Measurements from ENCODE around the gene PRELP.
"Not testable (repeated sequence)": the region's sequence is repeated elsewhere in the genome, so short reads cannot be mapped to it uniquely, and the experiment has no call there.

The PRELP gene

DNA sequence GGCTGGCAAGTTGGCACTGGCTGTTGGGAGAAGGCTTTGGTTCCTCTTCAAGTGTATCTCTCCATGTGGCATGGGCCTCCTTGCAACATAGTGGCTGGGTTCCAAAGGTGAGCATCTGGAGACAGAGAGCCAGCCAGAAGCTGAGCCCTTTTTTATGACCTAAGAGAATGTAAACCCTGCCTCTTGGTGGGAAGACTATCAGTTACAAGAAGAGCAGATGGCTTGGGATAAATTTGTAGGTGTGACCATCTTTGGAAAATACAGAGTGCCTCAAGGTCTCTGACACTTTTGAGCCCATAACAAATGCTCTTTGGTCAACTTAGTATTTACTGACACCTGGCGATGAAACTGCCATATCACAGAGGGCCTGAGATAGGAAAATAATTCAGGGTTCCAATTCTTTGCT, 31.4 kb upstream of the PRELP start:
- no peak overlapping the region for H3K27ac ChIP-seq
- no peaks in the 10 kb centered on the region for H3K4me1 ChIP-seq (ENCODE audit: low read depth, poor library complexity, severe bottlenecking)
- TF ChIP-seq, protein P1, sequence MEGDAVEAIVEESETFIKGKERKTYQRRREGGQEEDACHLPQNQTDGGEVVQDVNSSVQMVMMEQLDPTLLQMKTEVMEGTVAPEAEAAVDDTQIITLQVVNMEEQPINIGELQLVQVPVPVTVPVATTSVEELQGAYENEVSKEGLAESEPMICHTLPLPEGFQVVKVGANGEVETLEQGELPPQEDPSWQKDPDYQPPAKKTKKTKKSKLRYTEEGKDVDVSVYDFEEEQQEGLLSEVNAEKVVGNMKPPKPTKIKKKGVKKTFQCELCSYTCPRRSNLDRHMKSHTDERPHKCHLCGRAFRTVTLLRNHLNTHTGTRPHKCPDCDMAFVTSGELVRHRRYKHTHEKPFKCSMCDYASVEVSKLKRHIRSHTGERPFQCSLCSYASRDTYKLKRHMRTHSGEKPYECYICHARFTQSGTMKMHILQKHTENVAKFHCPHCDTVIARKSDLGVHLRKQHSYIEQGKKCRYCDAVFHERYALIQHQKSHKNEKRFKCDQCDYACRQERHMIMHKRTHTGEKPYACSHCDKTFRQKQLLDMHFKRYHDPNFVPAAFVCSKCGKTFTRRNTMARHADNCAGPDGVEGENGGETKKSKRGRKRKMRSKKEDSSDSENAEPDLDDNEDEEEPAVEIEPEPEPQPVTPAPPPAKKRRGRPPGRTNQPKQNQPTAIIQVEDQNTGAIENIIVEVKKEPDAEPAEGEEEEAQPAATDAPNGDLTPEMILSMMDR (conservative IDR thresholded peaks at IDR 0.05; ENCODE audit: low read depth, low read length): no peak
- H4K20me1 ChIP-seq (ENCODE audit: insufficient read depth): no peaks in the 10 kb centered on the region
- no peak overlapping the region for H2AFZ ChIP-seq (ENCODE audit: low read depth)
- no peak overlapping the region for H3K4me2 ChIP-seq
- no peaks in the 10 kb centered on the region for H3K27me3 ChIP-seq (ENCODE audit: insufficient read depth, low read depth)
- H3K4me3 ChIP-seq (IDR thresholded peaks at IDR 0.05; ENCODE audit: insufficient read depth, low read depth, low read length): no peak overlapping the region
- no peaks in the 10 kb centered on the region for H3K79me2 ChIP-seq (ENCODE audit: insufficient read depth, low read depth)
- H3K9ac ChIP-seq: no peak overlapping the region
- no peaks in the 10 kb centered on the region for H3K36me3 ChIP-seq (ENCODE audit: insufficient read depth)

DNA sequence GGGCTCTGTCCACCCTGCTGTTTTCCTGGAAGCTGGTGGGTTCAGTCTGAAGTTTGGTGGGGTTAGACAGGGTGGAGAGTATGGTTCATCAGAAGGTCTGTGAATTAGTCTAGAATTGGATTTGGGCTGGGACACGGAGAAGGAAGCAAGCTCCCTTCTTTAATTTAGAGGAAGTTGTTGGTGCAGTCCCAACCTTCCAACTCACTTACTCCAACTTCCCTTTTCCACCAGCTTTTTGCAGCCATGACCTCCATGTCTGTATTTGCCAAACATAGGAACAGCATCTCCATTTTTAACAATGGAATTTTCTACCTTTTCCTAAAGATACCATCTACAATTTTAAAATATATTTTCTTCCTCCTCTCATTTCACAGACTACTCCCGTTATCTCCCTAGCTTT, 28.5 kb upstream of the PRELP start:
- no peaks in the 10 kb centered on the region for H4K20me1 ChIP-seq (ENCODE audit: insufficient read depth)
- no peaks in the 10 kb centered on the region for H3K36me3 ChIP-seq (ENCODE audit: insufficient read depth)
- no peaks in the 10 kb centered on the region for H3K4me1 ChIP-seq (ENCODE audit: low read depth, poor library complexity, severe bottlenecking)
- H3K4me3 ChIP-seq (IDR thresholded peaks at IDR 0.05; ENCODE audit: insufficient read depth, low read depth, low read length): no peak overlapping the region
- no peaks in the 10 kb centered on the region for H3K27me3 ChIP-seq (ENCODE audit: insufficient read depth, low read depth)
- H2AFZ ChIP-seq (ENCODE audit: low read depth): no peak overlapping the region
- no peak overlapping the region for H3K4me2 ChIP-seq
- H3K9ac ChIP-seq: no peak overlapping the region
- H3K79me2 ChIP-seq (ENCODE audit: insufficient read depth, low read depth): no peaks in the 10 kb centered on the region
- no peak overlapping the region for H3K27ac ChIP-seq
- TF ChIP-seq, protein P1 (conservative IDR thresholded peaks at IDR 0.05; ENCODE audit: low read depth, low read length): no peak

- not testable (repeated sequence) for H4K20me1 ChIP-seq (ENCODE audit: insufficient read depth); H3K27me3 ChIP-seq (ENCODE audit: insufficient read depth, low read depth); H3K27ac ChIP-seq; H3K4me3 ChIP-seq (IDR thresholded peaks at IDR 0.05; ENCODE audit: insufficient read depth, low read depth, low read length); H3K4me1 ChIP-seq (ENCODE audit: low read depth, poor library complexity, severe bottlenecking); H3K9ac ChIP-seq; H3K36me3 ChIP-seq (ENCODE audit: insufficient read depth); H2AFZ ChIP-seq (ENCODE audit: low read depth); H3K79me2 ChIP-seq (ENCODE audit: insufficient read depth, low read depth); H3K4me2 ChIP-seq
Observed at GRCh38 chr1:203447598-203447997, 28.0 kb upstream of the PRELP start.

DNA sequence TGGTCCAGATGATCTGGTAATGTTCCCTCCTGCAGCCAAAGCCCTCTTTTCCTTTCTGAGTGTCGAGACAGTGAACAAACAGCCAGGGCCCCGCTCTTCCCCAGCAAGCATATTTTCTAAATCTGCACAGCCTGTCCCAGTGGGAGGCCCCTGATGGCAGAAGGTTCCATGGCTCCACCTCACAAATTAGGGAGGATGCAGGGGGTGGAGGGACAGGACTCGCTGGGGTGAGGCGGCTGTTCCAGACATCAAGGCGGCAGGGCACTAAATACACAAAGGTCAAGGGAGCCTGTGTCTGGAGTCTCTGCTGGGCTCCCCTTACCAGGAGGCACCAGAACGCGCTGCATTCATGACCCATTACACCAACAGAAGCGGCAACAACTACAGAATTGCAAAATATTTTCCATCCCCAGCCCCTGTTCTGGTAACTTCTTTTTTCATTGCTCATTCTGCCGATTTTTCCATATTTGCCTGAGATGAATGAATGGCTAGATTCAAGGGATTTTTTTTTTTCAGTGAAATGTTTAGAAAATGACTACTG, 27.0 kb upstream of the PRELP start:
- H3K4me2 ChIP-seq: no peak overlapping the region
- TF ChIP-seq, protein P1 (conservative IDR thresholded peaks at IDR 0.05; ENCODE audit: low read depth, low read length): no peak
- no peak overlapping the region for H3K4me3 ChIP-seq (IDR thresholded peaks at IDR 0.05; ENCODE audit: insufficient read depth, low read depth, low read length)
- no peaks in the 10 kb centered on the region for H3K4me1 ChIP-seq (ENCODE audit: low read depth, poor library complexity, severe bottlenecking)
- H2AFZ ChIP-seq (ENCODE audit: low read depth): no peak overlapping the region
- H3K27ac ChIP-seq: no peak overlapping the region
- H3K79me2 ChIP-seq (ENCODE audit: insufficient read depth, low read depth): no peaks in the 10 kb centered on the region
- no peaks in the 10 kb centered on the region for H3K27me3 ChIP-seq (ENCODE audit: insufficient read depth, low read depth)
- H3K9ac ChIP-seq: no peak overlapping the region
- no peaks in the 10 kb centered on the region for H3K36me3 ChIP-seq (ENCODE audit: insufficient read depth)
- H4K20me1 ChIP-seq (ENCODE audit: insufficient read depth): no peaks in the 10 kb centered on the region

GRCh38 chr1:203450001-203450400, 25.6 kb upstream of the PRELP start:
- Histone ChIP-seq H3K9ac (no peak overlapping the region), H3K27me3 (ENCODE audit: insufficient read depth, low read depth) (no peaks in the 10 kb centered on the region), H2AFZ (ENCODE audit: low read depth) (no peak overlapping the region), H4K20me1 (ENCODE audit: insufficient read depth) (no peaks in the 10 kb centered on the region), H3K4me2 (no peak overlapping the region), H3K27ac (no peak overlapping the region), H3K79me2 (ENCODE audit: insufficient read depth, low read depth) (no peaks in the 10 kb centered on the region), H3K36me3 (ENCODE audit: insufficient read depth) (no peaks in the 10 kb centered on the region), H3K4me1 (ENCODE audit: low read depth, poor library complexity, severe bottlenecking) (no peaks in the 10 kb centered on the region), H3K4me3 (IDR thresholded peaks at IDR 0.05; ENCODE audit: insufficient read depth, low read depth, low read length) (no peak overlapping the region)
- TF ChIP-seq, protein P1 (conservative IDR thresholded peaks at IDR 0.05; ENCODE audit: low read depth, low read length): no peak
